ENCODE data around the gene MOK. TPM values are rescaled to one million over a fixed set of nuclear protein-coding genes. Genes with fewer than 3 reads are reported as not detected.

Gene MOK
- total RNA-seq, 1 donor from 2014 or later = 6.3 TPM

GRCh38 chr14:102341566-102341965, 36.6 kb upstream of the MOK start:
- intact Hi-C loops (cut with DNase I) = no loop called here
- no peak overlapping the region for H3K27ac ChIP-seq
- H3K27me3 ChIP-seq = no peaks in the 10 kb centered on the region
- TF ChIP-seq CTCF (IDR thresholded peaks at IDR 0.05) = no peak
- H3K36me3 ChIP-seq = peaks cover 80% of the 10 kb centered on the region
- DNase-seq (no peak), ATAC-seq (peak; percentile 12)
- no peak overlapping the region for H3K4me3 ChIP-seq
- H3K9me3 ChIP-seq = no peaks in the 10 kb centered on the region
- no peaks in the 10 kb centered on the region for H3K4me1 ChIP-seq

- Histone ChIP-seq H3K36me3 (peaks cover 56% of the 10 kb centered on the region), H3K9me3 (no peaks in the 10 kb centered on the region)
- intact Hi-C loops (cut with DNase I) = no loop called here
Measured at GRCh38 chr14:102338724-102339123, 33.8 kb upstream of the MOK start.

GRCh38 chr14:102335163-102335562, 30.2 kb upstream of the MOK start:
- intact Hi-C loops (cut with DNase I) = no loop called here
- Histone ChIP-seq H3K27me3 (no peaks in the 10 kb centered on the region), H3K27ac (no peak overlapping the region), H3K4me3 (no peak overlapping the region), H3K36me3 (peaks cover 37% of the 10 kb centered on the region), H3K4me1 (no peaks in the 10 kb centered on the region), H3K9me3 (no peaks in the 10 kb centered on the region)
- TF ChIP-seq CTCF (IDR thresholded peaks at IDR 0.05) = no peak
- DNase-seq (no peak), ATAC-seq (peak; percentile 25)

More at GRCh38 chr14:102338724-102339123, 33.8 kb upstream of the MOK start:
- Histone ChIP-seq H3K4me1 (no peaks in the 10 kb centered on the region), H3K27me3 (no peaks in the 10 kb centered on the region), H3K27ac (no peak overlapping the region), H3K4me3 (no peak overlapping the region)
- DNase-seq (peak; percentile 31), ATAC-seq (no peak)
- no peak for TF ChIP-seq CTCF (IDR thresholded peaks at IDR 0.05)

- peaks cover 35% of the 10 kb centered on the region for H3K36me3 ChIP-seq
- no peak overlapping the region for H3K4me3 ChIP-seq
- no peaks in the 10 kb centered on the region for H3K4me1 ChIP-seq
- TF ChIP-seq CTCF (IDR thresholded peaks at IDR 0.05) = no peak
- DNase-seq (no peak), ATAC-seq (peak; percentile 50)
- intact Hi-C loops (cut with DNase I) = no loop called here
- no peaks in the 10 kb centered on the region for H3K27me3 ChIP-seq
- no peaks in the 10 kb centered on the region for H3K9me3 ChIP-seq
- H3K27ac ChIP-seq = no peak overlapping the region
Measured at GRCh38 chr14:102333795-102334705, 29.1 kb upstream of the MOK start.

GRCh38 chr14:102333390-102333789, 28.4 kb upstream of the MOK start:
- intact Hi-C loops (cut with DNase I) = no loop called here
- DNase-seq = no peak
- Histone ChIP-seq H3K27me3 (no peaks in the 10 kb centered on the region), H3K9me3 (no peaks in the 10 kb centered on the region), H3K4me1 (no peaks in the 10 kb centered on the region), H3K36me3 (peaks cover 29% of the 10 kb centered on the region), H3K4me3 (no peak overlapping the region), H3K27ac (no peak overlapping the region)
- TF ChIP-seq CTCF (IDR thresholded peaks at IDR 0.05) = no peak
- peak; percentile 73 for ATAC-seq
